Prostate gland (tissue), 2 donors: ENCODE data around the gene XPNPEP2.

Experiments
- CTCF ChIP-seq, 4 experiments: fragments of 200-600 bp in 2 of 4; fragments of 450-650 bp in 2 of 4; sonication (generic) in 2 of 4; IDR thresholded peaks; 1 replicate in 3 of 4; 2 replicates in 1 of 4; pipeline ENCODE4 v1.5.1; 2016 to 2019; ENCODE audit warnings: antibody characterized with exemption in 4 of 4, mild to moderate bottlenecking in 2 of 4, moderate library complexity in 2 of 4
- POLR2A ChIP-seq: fragments of 450-650 bp; IDR thresholded peaks from one replicate; pipeline ENCODE4 v1.6.1; 2016; ENCODE audit warnings: antibody characterized with exemption, mild to moderate bottlenecking
- POLR2AphosphoS5 ChIP-seq: sonication (generic); formaldehyde crosslinking; IDR thresholded peaks from one replicate; pipeline ENCODE4 v1.6.1; 2017; ENCODE audit warnings: antibody characterized with exemption

GRCh38 chrX:129726307-129727111 is 12.3 kb upstream of the XPNPEP2 start:
- TF ChIP-seq CTCF (IDR thresholded peaks at IDR 0.05) (peak in 3 of 4 experiments; percentile 40 to 73 (median 73)), POLR2A (no peak), POLR2AphosphoS5 (no peak)
